ENCODE results near the gene TAF15.

The TAF15 gene

GRCh38 chr17:35870906-35871819 lies 61.9 kb downstream of the TAF15 start:
- no peak overlapping the region for H2BK120ac ChIP-seq (ENCODE audit: low read depth, low read length)
- H3K18ac ChIP-seq (ENCODE audit: low read length): no peak overlapping the region
- H4K5ac ChIP-seq (ENCODE audit: low read length): no peak overlapping the region
- DNase-seq: peak; percentile 70
- no peaks in the 10 kb centered on the region for H3K27me3 ChIP-seq (ENCODE audit: insufficient read depth, low read length, poor library complexity)
- H3K79me1 ChIP-seq (ENCODE audit: low read length): no peaks in the 10 kb centered on the region
- H3K9ac ChIP-seq (ENCODE audit: low read length): no peak overlapping the region
- no peak overlapping the region for H3K56ac ChIP-seq (ENCODE audit: low read length)
- no peak overlapping the region for H3K4me3 ChIP-seq (ENCODE audit: low read length)
- no peaks in the 10 kb centered on the region for H3K4me1 ChIP-seq (ENCODE audit: control insufficient read depth, low read depth, low read length)
- no peaks in the 10 kb centered on the region for H3K79me2 ChIP-seq (ENCODE audit: control insufficient read depth, insufficient read depth, low read length)
- no peak overlapping the region for H4K8ac ChIP-seq (ENCODE audit: low read depth, low read length)
- H3K4me2 ChIP-seq (ENCODE audit: low read length): no peak overlapping the region
- no peak overlapping the region for H3K23ac ChIP-seq (ENCODE audit: low read length)
- no CpG with 5 or more reads among the region's 8 CpGs for WGBS (ENCODE audit: extremely low coverage, insufficient coverage, low lambda C conversion rate)
- H3K4ac ChIP-seq (ENCODE audit: low read depth, low read length): no peak overlapping the region
- H2BK15ac ChIP-seq (replicated peaks; ENCODE audit: low read depth): no peak overlapping the region
- no peak overlapping the region for H2AK5ac ChIP-seq (ENCODE audit: low read length)
- no peak overlapping the region for H2BK5ac ChIP-seq (ENCODE audit: low read length)
- no peaks in the 10 kb centered on the region for H3K36me3 ChIP-seq (ENCODE audit: control insufficient read depth, insufficient read depth, low read length)
- H3K27ac ChIP-seq (ENCODE audit: low read depth, low read length): no peak overlapping the region

GRCh38 chr17:35872196-35872980 lies 63.1 kb downstream of the TAF15 start:
- Histone ChIP-seq H4K8ac (ENCODE audit: low read depth, low read length) (no peak overlapping the region), H3K27me3 (ENCODE audit: insufficient read depth, low read length, poor library complexity) (no peaks in the 10 kb centered on the region), H3K56ac (ENCODE audit: low read length) (no peak overlapping the region), H3K79me2 (ENCODE audit: control insufficient read depth, insufficient read depth, low read length) (no peaks in the 10 kb centered on the region), H3K4me3 (ENCODE audit: low read length) (no peak overlapping the region), H3K23ac (ENCODE audit: low read length) (no peak overlapping the region), H3K4me1 (ENCODE audit: control insufficient read depth, low read depth, low read length) (no peaks in the 10 kb centered on the region), H3K4ac (ENCODE audit: low read depth, low read length) (no peak overlapping the region), H2BK15ac (replicated peaks; ENCODE audit: low read depth) (no peak overlapping the region), H3K36me3 (ENCODE audit: control insufficient read depth, insufficient read depth, low read length) (no peaks in the 10 kb centered on the region), H2AK5ac (ENCODE audit: low read length) (no peak overlapping the region), H3K27ac (ENCODE audit: low read depth, low read length) (no peak overlapping the region), H2BK120ac (ENCODE audit: low read depth, low read length) (no peak overlapping the region), H2BK5ac (ENCODE audit: low read length) (no peak overlapping the region), H3K79me1 (ENCODE audit: low read length) (no peaks in the 10 kb centered on the region), H4K5ac (ENCODE audit: low read length) (no peak overlapping the region), H3K18ac (ENCODE audit: low read length) (no peak overlapping the region), H3K9ac (ENCODE audit: low read length) (no peak overlapping the region), H3K4me2 (ENCODE audit: low read length) (no peak overlapping the region)
- WGBS (ENCODE audit: extremely low coverage, insufficient coverage, low lambda C conversion rate): 100% methylated on average over 1 of the region's 12 CpGs
- no peak for DNase-seq

GRCh38 chr17:35875072-35875799 lies 66.0 kb downstream of the TAF15 start:
- WGBS (ENCODE audit: extremely low coverage, insufficient coverage, low lambda C conversion rate): no CpG with 5 or more reads among the region's 5 CpGs
- no peak overlapping the region for H3K27ac ChIP-seq (ENCODE audit: low read depth, low read length)
- no peak overlapping the region for H3K4me3 ChIP-seq (ENCODE audit: low read length)
- H2BK15ac ChIP-seq (replicated peaks; ENCODE audit: low read depth): no peak overlapping the region
- no peak overlapping the region for H2AK5ac ChIP-seq (ENCODE audit: low read length)
- no peak overlapping the region for H3K18ac ChIP-seq (ENCODE audit: low read length)
- H3K79me2 ChIP-seq (ENCODE audit: control insufficient read depth, insufficient read depth, low read length): no peaks in the 10 kb centered on the region
- H4K8ac ChIP-seq (ENCODE audit: low read depth, low read length): no peak overlapping the region
- H3K79me1 ChIP-seq (ENCODE audit: low read length): no peaks in the 10 kb centered on the region
- H3K36me3 ChIP-seq (ENCODE audit: control insufficient read depth, insufficient read depth, low read length): no peaks in the 10 kb centered on the region
- no peak overlapping the region for H4K5ac ChIP-seq (ENCODE audit: low read length)
- no peak overlapping the region for H3K4ac ChIP-seq (ENCODE audit: low read depth, low read length)
- no peak overlapping the region for H3K9ac ChIP-seq (ENCODE audit: low read length)
- H3K4me1 ChIP-seq (ENCODE audit: control insufficient read depth, low read depth, low read length): no peaks in the 10 kb centered on the region
- no peaks in the 10 kb centered on the region for H3K27me3 ChIP-seq (ENCODE audit: insufficient read depth, low read length, poor library complexity)
- H3K23ac ChIP-seq (ENCODE audit: low read length): no peak overlapping the region
- H3K56ac ChIP-seq (ENCODE audit: low read length): no peak overlapping the region
- H2BK5ac ChIP-seq (ENCODE audit: low read length): no peak overlapping the region
- no peak for DNase-seq
- no peak overlapping the region for H3K4me2 ChIP-seq (ENCODE audit: low read length)
- H2BK120ac ChIP-seq (ENCODE audit: low read depth, low read length): no peak overlapping the region

- no peak overlapping the region for H3K4ac ChIP-seq (ENCODE audit: low read depth, low read length)
- no peak overlapping the region for H3K18ac ChIP-seq (ENCODE audit: low read length)
- H2BK5ac ChIP-seq (ENCODE audit: low read length): no peak overlapping the region
- H3K56ac ChIP-seq (ENCODE audit: low read length): no peak overlapping the region
- H3K79me1 ChIP-seq (ENCODE audit: low read length): no peaks in the 10 kb centered on the region
- H4K8ac ChIP-seq (ENCODE audit: low read depth, low read length): no peak overlapping the region
- no peak overlapping the region for H3K4me2 ChIP-seq (ENCODE audit: low read length)
- no CpG with 5 or more reads among the region's 3 CpGs for WGBS (ENCODE audit: extremely low coverage, insufficient coverage, low lambda C conversion rate)
- H3K79me2 ChIP-seq (ENCODE audit: control insufficient read depth, insufficient read depth, low read length): no peaks in the 10 kb centered on the region
- no peak for DNase-seq
- no peaks in the 10 kb centered on the region for H3K36me3 ChIP-seq (ENCODE audit: control insufficient read depth, insufficient read depth, low read length)
- no peak overlapping the region for H4K5ac ChIP-seq (ENCODE audit: low read length)
- no peaks in the 10 kb centered on the region for H3K4me1 ChIP-seq (ENCODE audit: control insufficient read depth, low read depth, low read length)
- no peak overlapping the region for H2BK120ac ChIP-seq (ENCODE audit: low read depth, low read length)
- no peak overlapping the region for H2AK5ac ChIP-seq (ENCODE audit: low read length)
- H3K27me3 ChIP-seq (ENCODE audit: insufficient read depth, low read length, poor library complexity): no peaks in the 10 kb centered on the region
- no peak overlapping the region for H3K4me3 ChIP-seq (ENCODE audit: low read length)
- no peak overlapping the region for H3K27ac ChIP-seq (ENCODE audit: low read depth, low read length)
- no peak overlapping the region for H2BK15ac ChIP-seq (replicated peaks; ENCODE audit: low read depth)
- no peak overlapping the region for H3K9ac ChIP-seq (ENCODE audit: low read length)
- H3K23ac ChIP-seq (ENCODE audit: low read length): no peak overlapping the region
Measured at GRCh38 chr17:35875800-35876139, 66.5 kb downstream of the TAF15 start.

GRCh38 chr17:35876534-35876933 lies 67.2 kb downstream of the TAF15 start:
- Histone ChIP-seq H3K79me2 (ENCODE audit: control insufficient read depth, insufficient read depth, low read length) (no peaks in the 10 kb centered on the region), H2BK15ac (replicated peaks; ENCODE audit: low read depth) (no peak overlapping the region), H3K27me3 (ENCODE audit: insufficient read depth, low read length, poor library complexity) (no peaks in the 10 kb centered on the region), H3K4me3 (ENCODE audit: low read length) (no peak overlapping the region), H3K27ac (ENCODE audit: low read depth, low read length) (no peak overlapping the region), H2BK5ac (ENCODE audit: low read length) (no peak overlapping the region), H3K23ac (ENCODE audit: low read length) (no peak overlapping the region), H2AK5ac (ENCODE audit: low read length) (no peak overlapping the region), H3K4me1 (ENCODE audit: control insufficient read depth, low read depth, low read length) (no peaks in the 10 kb centered on the region), H4K8ac (ENCODE audit: low read depth, low read length) (no peak overlapping the region), H3K79me1 (ENCODE audit: low read length) (no peaks in the 10 kb centered on the region), H3K4ac (ENCODE audit: low read depth, low read length) (no peak overlapping the region), H2BK120ac (ENCODE audit: low read depth, low read length) (no peak overlapping the region), H3K9ac (ENCODE audit: low read length) (no peak overlapping the region), H3K36me3 (ENCODE audit: control insufficient read depth, insufficient read depth, low read length) (no peaks in the 10 kb centered on the region), H3K4me2 (ENCODE audit: low read length) (no peak overlapping the region), H3K18ac (ENCODE audit: low read length) (no peak overlapping the region), H4K5ac (ENCODE audit: low read length) (no peak overlapping the region), H3K56ac (ENCODE audit: low read length) (no peak overlapping the region)
- no peak for DNase-seq
- WGBS (ENCODE audit: extremely low coverage, insufficient coverage, low lambda C conversion rate): no CpG with 5 or more reads among the region's 3 CpGs
